Erythroblast (primary cell): ENCODE data around the gene PNKD.

Source experiments
- GATA1 ChIP-seq: IDR thresholded peaks from 2 replicates; pipeline ENCODE4 v1.6.1; 2011; ENCODE audit warnings: low read depth, mild to moderate bottlenecking, control low read depth, low read length, moderate library complexity
- POLR2A ChIP-seq: IDR thresholded peaks from 2 replicates; pipeline ENCODE4 v1.6.1; 2011; ENCODE audit warnings: mild to moderate bottlenecking, low read length

- TF ChIP-seq POLR2A (no peak), GATA1 (no peak)
Observed at GRCh38 chr2:218374795-218375194, 104.5 kb downstream of the PNKD start.
